Activated CD4-positive, alpha-beta memory T cell treated with anti-CD3 and anti-CD28 coated beads, Interleukin-2, amount 10 ng/mL, durations not matched to agents 7 days and 5 days (primary cell): ENCODE data around the gene SFMBT2. TPM values are rescaled to one million over a fixed set of nuclear protein-coding genes. Genes with fewer than 3 reads are reported as not detected.

Source experiments
- CTCF ChIA-PET: fragments of 350-600 bp; sonication (Branson Sonifier 250); formaldehyde crosslinking; loops from one replicate; lab custom pipeline; 2021; ENCODE audit warnings: antibody characterized with exemption, inconsistent platforms; lab: Charles Lee
- POLR2A ChIA-PET: fragments of 350-600 bp; sonication (Branson Sonifier 250); formaldehyde crosslinking; loops from one replicate; lab custom pipeline; 2021; ENCODE audit warnings: antibody characterized with exemption; lab: Charles Lee
- DNase-seq: peaks from one replicate; pipeline ENCODE4 v3.0.0-alpha.2; 2020
- H3K27ac Mint-ChIP-seq: one replicate; pipeline ENCODE4 v1.8.0; 2021; ENCODE audit warnings: mild to moderate bottlenecking, mixed read lengths
- H3K27me3 Mint-ChIP-seq: one replicate; pipeline ENCODE4 v1.8.0; 2021; ENCODE audit warnings: mixed read lengths
- H3K36me3 Mint-ChIP-seq: one replicate; pipeline ENCODE4 v1.8.0; 2021; ENCODE audit warnings: low read depth, mixed read lengths
- H3K4me1 Mint-ChIP-seq: one replicate; pipeline ENCODE4 v1.8.0; 2021; ENCODE audit warnings: mixed read lengths
- H3K4me3 Mint-ChIP-seq: one replicate; pipeline ENCODE4 v1.8.0; 2021; ENCODE audit warnings: mild to moderate bottlenecking, mixed read lengths
- H3K9me3 Mint-ChIP-seq: one replicate; pipeline ENCODE4 v1.8.0; 2021; ENCODE audit warnings: mixed read lengths
- total RNA-seq, 2 experiments: library from RNA; stranded (reverse); gene quantifications; one replicate each; pipeline ENCODE4 v1.2.3, GENCODE V29; 2021

Gene SFMBT2
- total RNA-seq, 2 experiments from 2014 or later, result 25.8 to 27.0 TPM

- Mint-ChIP-seq H3K36me3 (peaks cover 6% of the 10 kb centered on the region), H3K4me3 (no peak overlapping the region), H3K27ac (no peak overlapping the region), H3K27me3 (peaks cover 23% of the 10 kb centered on the region), H3K9me3 (no peaks in the 10 kb centered on the region), H3K4me1 (no peaks in the 10 kb centered on the region)
- ChIA-PET CTCF (no interaction called here), POLR2A (interaction anchor here (1.0 kb wide), 1 partner anchor 37 kb away, joined by 3 read pairs; no protein-coding TSS in a partner anchor)
- no peak for DNase-seq
Observed at GRCh38 chr10:7152982-7153381, 257.9 kb downstream of the SFMBT2 start.

- ChIA-PET CTCF (no interaction called here), POLR2A (interaction anchor here (1.0 kb wide), 1 partner anchor 38 kb away, joined by 3 read pairs; no protein-coding TSS in a partner anchor)
- peaks cover 4% of the 10 kb centered on the region for H3K36me3 Mint-ChIP-seq
- H3K4me3 Mint-ChIP-seq, result no peak overlapping the region
- H3K27ac Mint-ChIP-seq, result no peak overlapping the region
- no peak for DNase-seq
- peaks cover 23% of the 10 kb centered on the region for H3K27me3 Mint-ChIP-seq
- no peaks in the 10 kb centered on the region for H3K9me3 Mint-ChIP-seq
- H3K4me1 Mint-ChIP-seq, result no peaks in the 10 kb centered on the region
Observed at GRCh38 chr10:7152341-7152740, 258.5 kb downstream of the SFMBT2 start.

- Mint-ChIP-seq H3K4me3 (no peak overlapping the region), H3K36me3 (no peaks in the 10 kb centered on the region), H3K9me3 (no peaks in the 10 kb centered on the region), H3K27ac (no peak overlapping the region), H3K27me3 (peaks cover 29% of the 10 kb centered on the region), H3K4me1 (no peaks in the 10 kb centered on the region)
- no peak for DNase-seq
- ChIA-PET POLR2A (no interaction called here), CTCF (interaction anchor here (1.6 kb wide), 1 partner anchor 48 kb away, joined by 3 read pairs; no protein-coding TSS in a partner anchor)
Observed at GRCh38 chr10:7151538-7151937, 259.3 kb downstream of the SFMBT2 start.

- POLR2A ChIA-PET, result no interaction called here
- H3K4me1 Mint-ChIP-seq, result no peaks in the 10 kb centered on the region
- H3K4me3 Mint-ChIP-seq, result no peak overlapping the region
- no peak for DNase-seq
- CTCF ChIA-PET, result interaction anchor here (1.6 kb wide), 1 partner anchor 49 kb away, joined by 3 read pairs; no protein-coding TSS in a partner anchor
- no peaks in the 10 kb centered on the region for H3K36me3 Mint-ChIP-seq
- H3K27ac Mint-ChIP-seq, result no peak overlapping the region
- H3K27me3 Mint-ChIP-seq, result peaks cover 34% of the 10 kb centered on the region
- no peaks in the 10 kb centered on the region for H3K9me3 Mint-ChIP-seq
Observed at GRCh38 chr10:7150349-7150748, 260.5 kb downstream of the SFMBT2 start.

GRCh38 chr10:7146189-7146588 lies 264.6 kb downstream of the SFMBT2 start:
- no peaks in the 10 kb centered on the region for H3K4me1 Mint-ChIP-seq
- CTCF ChIA-PET, result interaction anchor here (1.1 to 1.2 kb wide), 2 partner anchors 12 to 264 kb away, joined by 3 read pairs; partner anchors contain the start of gene SFMBT2
- POLR2A ChIA-PET, result no interaction called here
- no peak overlapping the region for H3K27ac Mint-ChIP-seq
- H3K27me3 Mint-ChIP-seq, result peaks cover 38% of the 10 kb centered on the region
- no peak for DNase-seq
- no peaks in the 10 kb centered on the region for H3K9me3 Mint-ChIP-seq
- H3K4me3 Mint-ChIP-seq, result no peak overlapping the region
- no peaks in the 10 kb centered on the region for H3K36me3 Mint-ChIP-seq

- H3K9me3 Mint-ChIP-seq, result no peaks in the 10 kb centered on the region
- no peak for DNase-seq
- ChIA-PET POLR2A (no interaction called here), CTCF (no interaction called here)
- no peak overlapping the region for H3K27ac Mint-ChIP-seq
- peaks cover 25% of the 10 kb centered on the region for H3K27me3 Mint-ChIP-seq
- no peaks in the 10 kb centered on the region for H3K36me3 Mint-ChIP-seq
- peaks cover 4% of the 10 kb centered on the region for H3K4me1 Mint-ChIP-seq
- no peak overlapping the region for H3K4me3 Mint-ChIP-seq
Observed at GRCh38 chr10:7136016-7136415, 274.8 kb downstream of the SFMBT2 start.

- Mint-ChIP-seq H3K27me3 (peaks cover 28% of the 10 kb centered on the region), H3K4me3 (no peak overlapping the region), H3K27ac (no peak overlapping the region), H3K36me3 (no peaks in the 10 kb centered on the region), H3K4me1 (peaks cover 4% of the 10 kb centered on the region), H3K9me3 (no peaks in the 10 kb centered on the region)
- no peak for DNase-seq
- POLR2A ChIA-PET, result no interaction called here
- CTCF ChIA-PET, result interaction anchor here (0.6 kb wide), 1 partner anchor 266 kb away, joined by 3 read pairs; no protein-coding TSS in a partner anchor
Observed at GRCh38 chr10:7135188-7135587, 275.6 kb downstream of the SFMBT2 start.

- Mint-ChIP-seq H3K36me3 (no peaks in the 10 kb centered on the region), H3K4me1 (peaks cover 4% of the 10 kb centered on the region), H3K4me3 (no peak overlapping the region), H3K9me3 (no peaks in the 10 kb centered on the region), H3K27ac (no peak overlapping the region), H3K27me3 (peaks cover 36% of the 10 kb centered on the region)
- DNase-seq, result no peak
- ChIA-PET CTCF (interaction anchor here (0.7 to 1.0 kb wide), 2 partner anchors 12 to 13 kb away, joined by 3 to 4 read pairs; no protein-coding TSS in a partner anchor), POLR2A (interaction anchor here (0.6 kb wide), 1 partner anchor 212 kb away, joined by 3 read pairs; no protein-coding TSS in a partner anchor)
Observed at GRCh38 chr10:7134448-7134847, 276.4 kb downstream of the SFMBT2 start.

- H3K4me3 Mint-ChIP-seq, result no peak overlapping the region
- no peak overlapping the region for H3K27ac Mint-ChIP-seq
Observed at GRCh38 chr10:7133958-7134357, 276.9 kb downstream of the SFMBT2 start.

GRCh38 chr10:7133278-7133677 lies 277.6 kb downstream of the SFMBT2 start:
- Mint-ChIP-seq H3K27ac (no peak overlapping the region), H3K36me3 (no peaks in the 10 kb centered on the region), H3K9me3 (no peaks in the 10 kb centered on the region), H3K4me1 (peaks cover 4% of the 10 kb centered on the region), H3K4me3 (no peak overlapping the region), H3K27me3 (peaks cover 46% of the 10 kb centered on the region)
- CTCF ChIA-PET, result interaction anchor here (1.0 kb wide), 1 partner anchor 12 kb away, joined by 4 read pairs; no protein-coding TSS in a partner anchor
- no peak for DNase-seq
- POLR2A ChIA-PET, result no interaction called here

More at GRCh38 chr10:7133958-7134357, 276.9 kb downstream of the SFMBT2 start:
- POLR2A ChIA-PET, result interaction anchor here (0.6 kb wide), 1 partner anchor 213 kb away, joined by 3 read pairs; no protein-coding TSS in a partner anchor
- DNase-seq, result no peak
- Mint-ChIP-seq H3K27me3 (peaks cover 41% of the 10 kb centered on the region), H3K9me3 (no peaks in the 10 kb centered on the region), H3K36me3 (no peaks in the 10 kb centered on the region), H3K4me1 (peaks cover 4% of the 10 kb centered on the region)
- CTCF ChIA-PET, result interaction anchor here (1.0 kb wide), 1 partner anchor 13 kb away, joined by 4 read pairs; no protein-coding TSS in a partner anchor

- peaks cover 4% of the 10 kb centered on the region for H3K4me1 Mint-ChIP-seq
- H3K4me3 Mint-ChIP-seq, result no peak overlapping the region
- ChIA-PET CTCF (interaction anchor here (3.3 kb wide), 1 partner anchor 10 kb away, joined by 10 read pairs; no protein-coding TSS in a partner anchor), POLR2A (no interaction called here)
- H3K27me3 Mint-ChIP-seq, result peaks cover 52% of the 10 kb centered on the region
- no peaks in the 10 kb centered on the region for H3K9me3 Mint-ChIP-seq
- DNase-seq, result no peak
- no peaks in the 10 kb centered on the region for H3K36me3 Mint-ChIP-seq
- no peak overlapping the region for H3K27ac Mint-ChIP-seq
Observed at GRCh38 chr10:7130191-7130911, 280.5 kb downstream of the SFMBT2 start.

- Mint-ChIP-seq H3K36me3 (no peaks in the 10 kb centered on the region), H3K27me3 (peaks cover 47% of the 10 kb centered on the region), H3K4me1 (peaks cover 3% of the 10 kb centered on the region), H3K27ac (no peak overlapping the region), H3K9me3 (no peaks in the 10 kb centered on the region), H3K4me3 (no peak overlapping the region)
- CTCF ChIA-PET, result interaction anchor here (1.0 to 1.1 kb wide), 2 partner anchors 204 to 293 kb away, joined by 3 read pairs; no protein-coding TSS in a partner anchor
- DNase-seq, result no peak
- POLR2A ChIA-PET, result no interaction called here
Observed at GRCh38 chr10:7123774-7124173, 287.1 kb downstream of the SFMBT2 start.

GRCh38 chr10:7122561-7122960 lies 288.3 kb downstream of the SFMBT2 start:
- H3K36me3 Mint-ChIP-seq, result no peaks in the 10 kb centered on the region
- peaks cover 39% of the 10 kb centered on the region for H3K27me3 Mint-ChIP-seq
- CTCF ChIA-PET, result interaction anchor here (0.7 to 3.1 kb wide), 5 partner anchors 9 to 289 kb away, joined by 3 to 19 read pairs (median 12); partner anchors contain the start of gene SFMBT2
- H3K9me3 Mint-ChIP-seq, result no peaks in the 10 kb centered on the region
- no peak for DNase-seq
- H3K4me1 Mint-ChIP-seq, result peaks cover 3% of the 10 kb centered on the region
- H3K4me3 Mint-ChIP-seq, result no peak overlapping the region
- POLR2A ChIA-PET, result no interaction called here
- H3K27ac Mint-ChIP-seq, result no peak overlapping the region
